HTERT RPE-1 (cell line): ENCODE results near the gene MAP3K9.

Experiments
- in situ Hi-C: fragments of 300-500 bp; cut with MboI; formaldehyde crosslinking; loops from 4 replicates; pipeline ENCODE4 v1.14.3; 2020; ENCODE audit warnings: low sequenced_read_pairs

MAP3K9 gene

DNA sequence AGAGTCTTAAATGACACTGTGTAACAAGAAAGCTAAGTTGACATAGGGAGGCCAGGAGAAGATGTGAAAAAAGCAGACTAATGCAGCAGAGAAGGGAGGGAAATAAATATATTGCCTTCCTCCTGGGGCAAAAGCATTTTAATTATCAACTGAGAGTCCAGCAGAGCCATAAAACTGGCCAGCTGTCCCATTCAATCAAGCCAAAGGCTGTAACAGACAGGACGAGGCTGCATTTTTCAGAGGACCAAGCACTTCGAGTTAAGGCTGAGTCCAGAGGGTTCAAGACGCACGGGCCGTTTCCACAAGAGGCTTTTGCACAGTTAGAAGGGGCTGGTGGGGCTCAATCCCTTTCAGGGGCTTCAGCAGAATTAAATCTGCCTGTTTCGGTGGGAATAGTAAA lies 20.4 kb downstream of the MAP3K9 start:
- in situ Hi-C loops, result no loop called here

DNA sequence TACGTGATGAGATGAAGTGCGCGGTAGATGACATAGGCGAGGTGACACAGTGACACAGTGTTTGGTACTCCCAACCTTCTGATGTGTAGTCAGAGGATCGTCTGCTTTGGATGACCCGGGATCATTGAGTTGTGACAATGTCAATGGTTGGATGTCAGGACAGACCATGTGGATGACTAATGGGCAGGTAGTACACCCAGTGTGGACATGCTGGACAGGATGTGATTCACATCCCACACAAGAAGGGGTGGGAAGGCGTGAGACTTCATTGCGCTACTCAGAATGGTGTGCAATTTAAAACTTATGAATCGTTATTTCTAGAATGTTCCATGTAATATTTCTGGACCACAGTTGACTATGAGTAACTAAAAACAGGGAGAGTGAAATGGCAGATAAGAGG lies 23.8 kb downstream of the MAP3K9 start:
- in situ Hi-C loops, result no loop called here

- in situ Hi-C loops, result no loop called here
Observed at GRCh38 chr14:70784886-70785285, 24.4 kb downstream of the MAP3K9 start.

GRCh38 chr14:70782361-70782760 lies 27.0 kb downstream of the MAP3K9 start:
- in situ Hi-C loops, result no loop called here

DNA sequence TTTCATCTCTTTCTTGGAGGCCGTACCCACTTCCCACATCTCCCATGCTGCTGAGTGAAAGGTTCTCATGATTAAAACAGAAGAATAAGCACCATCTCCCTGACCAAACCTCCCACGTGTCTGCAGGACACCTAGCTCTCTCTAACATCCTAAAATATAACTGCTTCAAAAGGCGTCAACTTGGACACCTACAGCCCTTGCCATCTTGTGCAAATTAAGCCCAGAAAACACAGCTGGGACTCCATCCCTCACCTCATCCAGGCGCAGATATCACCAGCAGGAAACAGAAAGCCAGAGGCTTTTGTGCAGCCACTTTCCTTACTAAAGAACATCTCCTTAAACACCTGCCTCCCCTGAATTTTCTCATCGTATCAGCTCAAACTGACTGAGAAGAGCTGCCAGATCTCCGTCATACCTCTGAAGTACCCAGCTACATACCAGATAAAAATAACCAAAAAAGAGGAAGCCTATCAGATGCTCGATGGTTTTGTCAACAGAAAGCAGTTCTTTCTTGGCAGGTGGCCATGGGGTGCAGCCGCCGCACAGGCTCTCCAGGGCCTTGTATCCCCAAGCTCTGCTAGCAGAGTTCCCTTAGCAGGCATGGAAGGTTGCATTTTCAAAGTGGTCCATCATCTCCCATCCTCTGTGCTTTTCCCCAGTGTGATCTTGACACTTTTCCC lies 28.8 kb downstream of the MAP3K9 start:
- in situ Hi-C loops, result no loop called here

GRCh38 chr14:70779667-70780066 lies 29.6 kb downstream of the MAP3K9 start:
- in situ Hi-C loops, result no loop called here

DNA sequence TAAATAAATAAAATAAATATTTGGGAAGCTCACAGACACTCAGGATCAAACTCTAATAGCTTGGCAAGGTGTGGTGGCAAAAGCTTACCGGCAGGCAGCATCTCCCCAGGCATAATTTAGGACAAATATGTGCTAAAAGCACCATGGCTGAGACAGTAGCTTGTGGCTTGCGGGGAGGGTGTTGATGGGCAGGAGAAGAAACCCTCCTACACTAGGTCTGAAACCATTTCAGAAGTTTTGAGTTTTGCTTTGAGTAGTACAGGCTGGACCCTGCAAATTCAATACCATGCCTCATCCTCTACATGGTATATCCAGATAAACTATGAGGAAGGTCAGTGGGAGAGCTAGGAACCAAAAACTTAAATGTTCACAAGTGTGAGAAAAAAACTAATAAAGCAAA lies 33.1 kb downstream of the MAP3K9 start:
- in situ Hi-C loops, result no loop called here

- in situ Hi-C loops, result no loop called here
Observed at GRCh38 chr14:70773182-70773862, 36.0 kb downstream of the MAP3K9 start.

DNA sequence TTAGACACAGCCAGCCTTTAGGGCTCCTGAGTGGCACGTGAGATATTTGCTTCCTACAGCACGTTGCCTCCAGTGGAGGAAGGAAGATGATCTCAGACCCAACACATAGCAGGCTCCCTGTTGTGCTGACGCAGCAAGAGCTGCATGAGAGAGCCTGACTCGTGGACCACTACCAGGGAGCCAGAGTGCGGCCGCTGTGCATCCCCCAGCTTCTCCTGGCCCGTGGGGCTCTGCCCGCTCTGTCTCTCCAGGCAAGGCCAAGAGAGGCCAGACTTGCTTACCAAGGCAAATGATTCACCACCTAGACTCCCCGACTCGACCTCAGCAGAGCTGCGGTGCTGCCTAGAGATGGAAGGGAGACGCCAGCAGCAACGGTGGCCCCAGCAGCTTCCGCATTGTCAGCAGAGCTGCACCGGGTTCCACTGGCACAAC lies 37.5 kb downstream of the MAP3K9 start:
- in situ Hi-C loops, result no loop called here

- in situ Hi-C loops, result no loop called here
Observed at GRCh38 chr14:70770490-70770889, 38.8 kb downstream of the MAP3K9 start.

- in situ Hi-C loops, result no loop called here
Observed at GRCh38 chr14:70759398-70759797, 49.9 kb downstream of the MAP3K9 start.

DNA sequence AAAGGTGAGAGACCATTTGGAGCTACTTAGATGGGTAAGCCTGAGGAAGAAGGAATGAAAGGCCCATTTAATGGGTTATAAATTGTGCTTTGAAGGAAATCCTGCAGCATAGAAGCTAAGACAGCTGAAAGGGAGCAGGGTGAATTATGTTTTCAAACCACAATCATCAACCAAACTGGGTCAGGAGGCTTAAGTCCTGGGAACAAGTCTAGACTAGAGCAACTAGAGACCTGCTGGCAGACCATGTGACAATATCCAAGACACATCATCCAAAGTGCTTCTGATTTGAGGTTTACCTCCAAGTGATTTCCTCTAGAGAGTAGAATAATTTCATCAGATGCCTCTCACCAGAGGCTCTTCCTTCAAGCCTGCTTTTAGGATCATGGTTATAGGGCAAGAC lies 53.7 kb downstream of the MAP3K9 start:
- in situ Hi-C loops, result no loop called here

- in situ Hi-C loops, result no loop called here
Observed at GRCh38 chr14:70754991-70755390, 54.3 kb downstream of the MAP3K9 start.

GRCh38 chr14:70753518-70753953 lies 55.8 kb downstream of the MAP3K9 start:
- in situ Hi-C loops, result no loop called here

GRCh38 chr14:70748422-70748821 lies 60.9 kb downstream of the MAP3K9 start:
- in situ Hi-C loops, result no loop called here

GRCh38 chr14:70744641-70745040 lies 64.7 kb downstream of the MAP3K9 start:
- in situ Hi-C loops, result no loop called here

DNA sequence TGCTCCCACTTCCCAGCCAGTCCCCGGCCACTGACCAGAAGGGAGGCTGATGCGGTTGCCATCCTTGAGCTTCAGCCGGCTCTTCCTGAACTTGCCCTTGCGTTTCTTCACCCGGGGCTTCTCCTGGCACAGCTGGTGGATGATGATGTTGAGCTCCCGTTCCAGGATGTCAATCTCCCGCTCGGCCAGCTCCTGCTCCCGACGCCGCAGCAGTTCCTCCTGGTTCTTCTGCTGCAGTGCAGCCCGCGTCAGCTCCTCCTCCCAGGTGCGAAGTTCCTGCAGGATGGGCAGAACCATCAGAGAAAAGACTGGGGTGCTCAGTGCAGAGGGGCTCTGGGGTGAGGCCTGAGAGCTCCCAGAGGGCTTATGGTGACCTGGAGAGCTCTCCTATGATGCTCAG lies 67.0 kb downstream of the MAP3K9 start:
- in situ Hi-C loops, result no loop called here

GRCh38 chr14:70741482-70741881 lies 67.8 kb downstream of the MAP3K9 start:
- in situ Hi-C loops, result no loop called here

DNA sequence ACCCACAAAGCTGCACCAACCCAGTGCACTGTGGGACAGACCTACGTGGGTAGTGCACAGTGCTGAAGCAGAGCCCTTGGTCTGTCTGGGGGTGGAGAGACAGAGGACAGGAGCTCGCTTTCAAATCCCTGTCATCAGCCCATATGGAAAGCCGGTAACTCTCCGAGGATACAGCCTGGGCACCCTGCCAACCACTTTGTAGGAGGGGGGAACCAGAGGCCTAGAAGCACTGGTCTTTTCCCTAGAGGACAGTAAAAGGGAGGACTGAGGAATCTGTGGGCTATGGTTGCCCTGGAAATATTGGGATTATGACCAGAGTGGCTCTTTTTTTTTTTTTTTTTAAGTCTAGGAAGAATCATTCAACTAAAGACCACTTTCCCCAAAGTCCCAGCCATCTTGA lies 74.3 kb downstream of the MAP3K9 start:
- in situ Hi-C loops, result no loop called here

DNA sequence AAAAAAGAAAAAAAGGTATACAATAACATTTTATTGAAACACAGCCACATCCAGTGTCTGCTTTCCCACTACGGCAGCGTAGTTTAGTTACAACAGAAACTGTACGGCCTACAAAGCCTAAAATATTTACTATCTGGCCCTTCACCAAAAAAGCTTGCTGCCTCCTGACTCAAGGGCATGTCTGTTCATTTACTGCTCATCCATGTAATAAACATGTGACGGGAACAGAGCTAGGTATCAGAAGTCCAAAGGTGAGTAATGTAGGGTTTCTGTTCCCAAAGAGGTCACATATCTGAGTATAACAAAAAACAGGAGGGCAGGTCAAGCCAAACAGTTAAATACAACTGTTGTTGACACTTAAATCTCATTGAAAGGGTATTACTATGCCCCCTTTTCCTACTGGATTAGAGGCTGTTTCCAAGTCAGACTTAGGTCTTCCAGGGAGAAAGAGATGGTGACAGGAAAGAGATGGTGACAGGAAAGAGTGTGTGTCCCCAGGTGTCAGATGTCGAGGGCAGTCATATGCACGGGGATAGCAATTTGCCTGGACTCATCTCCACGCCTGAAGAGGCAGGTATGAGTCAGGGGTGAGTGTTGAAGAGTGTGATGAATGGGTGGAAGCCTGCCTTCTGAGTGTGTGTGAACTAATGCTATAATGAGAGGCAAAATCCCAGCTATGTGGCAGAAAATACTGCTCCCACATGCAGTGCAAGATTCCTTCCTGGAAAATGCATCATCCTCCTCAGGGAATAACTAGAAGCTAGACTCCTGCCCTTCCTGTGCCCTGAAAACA lies 77.7 kb downstream of the MAP3K9 start:
- in situ Hi-C loops, result no loop called here

- in situ Hi-C loops, result no loop called here
Observed at GRCh38 chr14:70730393-70730792, 78.9 kb downstream of the MAP3K9 start.
